ENCODE results near the gene COPS3.
"Not testable (repeated sequence)": the region's sequence is repeated elsewhere in the genome, so short reads cannot be mapped to it uniquely, and the experiment has no call there.

COPS3 gene

DNA sequence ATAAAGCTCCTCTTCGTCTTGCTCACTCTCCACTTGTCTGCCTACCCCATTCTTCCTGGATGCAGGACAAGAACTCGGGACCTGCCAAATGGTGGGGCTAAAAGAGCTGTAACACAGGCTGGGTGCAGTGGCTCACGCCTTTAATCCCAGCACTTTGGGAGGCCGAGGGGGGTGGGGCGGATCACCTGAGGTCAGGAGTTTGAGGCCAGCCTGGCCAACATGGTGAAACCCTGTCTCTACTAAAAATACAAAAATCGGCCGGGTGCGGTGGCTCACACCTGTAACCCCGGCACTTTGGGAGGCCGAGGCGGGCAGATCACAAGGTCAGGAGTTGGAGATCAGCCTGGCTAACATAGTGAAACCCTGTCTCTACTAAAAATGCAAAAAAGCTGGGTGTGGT is 20.6 kb upstream of the COPS3 start:
- DNase-seq: not testable (repeated sequence)

DNA sequence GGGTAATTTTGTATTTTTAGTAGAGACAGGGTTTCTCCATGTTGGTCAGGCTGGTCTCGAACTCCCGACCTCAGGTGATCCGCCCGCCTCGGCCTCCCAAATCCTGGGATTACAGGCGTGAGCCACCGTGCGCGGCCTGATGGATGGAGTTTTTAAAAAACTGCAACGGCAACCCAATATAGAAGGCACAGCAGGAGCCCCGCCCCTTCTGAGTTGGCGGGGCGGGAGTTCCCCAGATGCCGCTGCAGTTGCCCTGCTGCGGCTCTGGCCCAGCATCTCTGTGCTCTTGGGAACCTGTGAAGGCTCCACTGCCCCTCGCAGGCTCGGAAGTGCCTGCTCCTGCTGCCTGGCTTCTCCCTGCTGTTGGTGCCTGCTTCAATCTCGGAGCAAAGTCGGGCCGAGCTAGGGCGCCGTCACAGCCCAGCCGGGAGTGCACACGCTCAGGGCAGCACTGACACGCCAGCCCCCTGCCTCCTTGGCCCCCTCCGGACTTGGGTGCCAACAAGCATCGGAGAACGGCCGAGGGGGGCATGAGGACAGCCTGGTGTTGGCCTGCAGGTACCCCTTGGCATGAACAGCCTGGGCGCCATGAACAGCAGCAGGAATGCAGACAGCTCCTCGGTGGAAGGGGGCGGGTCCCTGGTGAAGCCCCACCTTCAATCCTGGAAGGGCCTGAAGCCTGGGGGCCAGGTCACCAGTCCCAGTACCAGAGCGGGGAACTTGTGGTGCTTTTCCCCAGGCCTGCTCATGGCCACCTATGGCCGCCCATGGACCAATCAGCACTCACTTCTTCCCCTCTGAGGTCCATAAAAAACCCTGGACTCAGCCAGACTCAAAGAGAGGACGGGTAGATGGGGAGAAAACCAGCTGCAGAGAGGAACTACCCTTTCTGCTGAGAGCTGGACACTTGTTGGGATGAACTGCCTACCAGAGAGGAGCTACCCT is 19.9 kb upstream of the COPS3 start:
- DNase-seq: no peak

DNA sequence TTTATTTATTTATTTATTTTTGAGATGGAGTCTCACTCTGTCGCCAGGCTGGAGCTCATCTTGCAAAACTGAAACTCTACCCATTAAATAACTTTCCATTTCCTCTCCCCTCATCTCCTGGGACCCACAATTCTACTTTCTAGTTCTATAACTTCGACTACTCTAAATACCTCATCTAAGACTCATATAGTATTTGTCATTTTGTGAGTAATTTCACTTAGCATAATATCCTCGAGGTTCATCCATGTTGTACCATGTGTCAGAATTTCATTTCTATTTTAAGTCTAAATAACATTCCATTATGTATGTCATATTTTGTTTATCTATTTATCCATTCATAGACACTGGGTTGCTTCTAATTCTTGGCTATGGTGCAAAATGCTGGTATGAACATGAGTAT is 17.1 kb upstream of the COPS3 start:
- no peak for DNase-seq

DNA sequence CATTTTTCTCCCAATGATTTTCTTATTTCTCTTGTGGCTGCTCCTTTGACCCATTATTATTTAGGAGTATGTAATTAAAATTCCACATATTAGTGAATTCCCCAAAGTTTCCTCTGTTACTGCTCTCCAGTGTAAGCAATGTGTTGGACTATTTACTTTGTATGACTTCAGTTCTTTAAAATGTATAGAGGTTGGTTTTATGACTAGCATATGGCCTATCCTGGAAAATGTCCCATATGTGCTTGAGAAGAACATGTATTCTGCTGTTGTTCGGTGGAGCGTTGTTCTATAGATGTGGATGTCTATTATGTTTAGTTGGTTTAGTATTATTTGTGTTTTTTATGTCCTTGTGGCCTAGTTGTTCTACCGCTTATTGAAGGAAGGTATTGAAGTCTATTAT is 16.2 kb upstream of the COPS3 start:
- DNase-seq: no peak

DNA sequence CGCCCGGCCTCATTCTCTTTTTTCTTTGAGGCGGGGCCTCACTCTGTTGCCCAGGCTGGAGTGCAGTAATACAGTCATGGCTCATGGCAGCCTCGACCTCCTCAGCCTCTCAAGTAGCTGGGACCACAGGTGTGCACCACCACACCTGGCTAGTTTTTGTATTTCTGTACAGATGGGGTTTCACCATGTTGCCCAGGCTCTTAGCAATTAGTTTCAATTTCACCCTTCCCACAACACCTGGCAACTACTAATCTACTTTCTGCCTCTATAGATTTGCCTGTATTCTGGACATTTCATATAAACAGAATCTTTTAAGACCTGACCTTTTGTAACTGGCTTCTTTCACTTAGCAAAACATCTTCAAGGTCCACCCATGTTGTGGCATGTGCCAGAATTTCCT is 14.1 kb upstream of the COPS3 start:
- no peak for DNase-seq

DNA sequence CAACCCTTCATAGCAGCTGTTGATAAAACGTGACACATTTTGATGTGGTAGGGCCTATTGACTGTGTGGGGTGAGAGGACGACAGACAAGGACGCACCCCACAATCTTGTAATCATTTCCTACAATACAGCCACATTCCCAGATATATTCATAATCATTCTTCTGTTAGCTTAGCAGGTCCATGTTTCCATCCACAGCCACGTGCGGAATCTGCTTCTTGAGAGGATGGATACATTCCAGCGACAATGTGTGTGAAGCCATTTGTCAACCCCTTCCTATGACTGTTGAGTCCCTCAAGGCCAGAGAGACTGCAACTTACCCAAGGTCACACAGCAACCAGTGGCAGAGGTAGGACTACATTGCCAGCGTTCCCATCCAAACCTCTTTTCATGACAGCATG is 8.7 kb upstream of the COPS3 start:
- no peak for DNase-seq

DNA sequence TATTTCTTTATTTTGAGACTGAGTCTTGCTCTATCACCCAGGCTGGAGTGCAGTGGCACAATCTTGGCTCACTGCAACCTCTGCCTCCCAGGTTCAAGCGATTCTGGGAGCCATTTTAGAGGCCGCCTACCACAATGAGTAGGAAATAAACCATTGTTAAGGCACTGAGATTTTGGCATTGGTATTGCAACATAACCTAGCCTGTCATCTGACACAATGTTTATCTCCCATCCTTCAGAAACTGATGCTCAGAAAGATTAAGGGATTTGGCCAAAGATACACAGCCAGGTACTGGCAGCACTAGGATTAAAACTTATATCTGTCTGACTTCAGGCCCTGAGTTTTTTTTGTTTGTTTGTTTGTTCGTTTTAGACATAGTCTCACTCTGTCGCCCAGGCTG is 8.0 kb upstream of the COPS3 start:
- no peak for DNase-seq

DNA sequence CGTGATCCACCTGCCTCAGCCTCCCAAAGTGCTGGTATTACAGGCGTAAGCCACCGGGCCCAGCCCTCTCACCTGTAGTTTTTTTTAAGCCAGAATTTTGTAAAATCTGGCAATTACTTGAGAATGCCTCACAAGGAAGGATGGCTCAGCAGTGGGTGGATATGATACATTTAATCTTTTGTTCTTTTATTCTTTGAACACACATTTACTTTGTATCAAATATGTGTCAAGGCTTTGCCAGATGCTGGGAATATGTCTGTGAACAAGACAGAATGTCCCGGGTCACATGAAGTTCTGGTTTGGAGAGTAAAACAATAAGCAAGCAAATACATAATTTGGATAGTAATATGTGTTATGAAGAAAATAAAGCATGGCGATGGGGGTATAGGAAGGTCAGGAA is 4.9 kb upstream of the COPS3 start:
- DNase-seq: no peak

DNA sequence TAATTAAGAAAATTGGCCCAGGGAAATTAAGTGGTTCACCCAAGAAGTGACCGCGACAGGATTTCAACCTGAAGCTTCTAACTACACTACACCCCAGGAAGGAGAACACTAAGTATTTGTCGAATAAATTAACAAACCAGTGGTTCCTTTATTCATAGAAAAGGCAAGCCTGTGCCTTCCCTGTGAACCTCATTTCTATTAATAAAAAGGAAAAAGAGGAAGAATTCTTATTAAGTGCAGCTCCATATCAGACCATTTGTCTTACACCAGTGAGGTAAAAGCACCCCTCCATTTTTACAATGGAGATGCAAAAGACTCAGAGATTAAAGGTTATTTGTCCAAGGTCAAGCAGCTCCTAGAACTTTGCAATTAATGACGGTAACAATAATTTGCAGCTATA is 1.7 kb downstream of the COPS3 start:
- DNase-seq: no peak

DNA sequence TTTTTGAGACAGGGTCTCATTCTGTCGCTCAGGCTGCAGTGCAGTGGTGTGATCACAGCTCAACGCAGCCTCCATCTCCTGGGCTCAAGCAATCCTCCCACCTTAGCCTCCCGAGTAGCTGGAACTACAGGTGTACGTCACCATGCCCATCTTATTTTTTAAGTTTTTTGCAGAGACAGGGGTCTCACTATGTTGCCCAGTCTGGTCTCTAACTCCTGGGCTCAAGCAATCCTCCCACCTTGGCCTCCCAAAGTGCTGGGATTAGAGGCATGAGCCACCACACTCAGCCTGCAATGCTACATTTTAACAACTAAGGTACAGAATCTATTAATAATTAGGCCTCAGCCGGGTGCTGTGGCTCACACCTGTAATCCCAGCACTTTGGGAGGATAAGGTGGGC is 3.6 kb downstream of the COPS3 start:
- not testable (repeated sequence) for DNase-seq

DNA sequence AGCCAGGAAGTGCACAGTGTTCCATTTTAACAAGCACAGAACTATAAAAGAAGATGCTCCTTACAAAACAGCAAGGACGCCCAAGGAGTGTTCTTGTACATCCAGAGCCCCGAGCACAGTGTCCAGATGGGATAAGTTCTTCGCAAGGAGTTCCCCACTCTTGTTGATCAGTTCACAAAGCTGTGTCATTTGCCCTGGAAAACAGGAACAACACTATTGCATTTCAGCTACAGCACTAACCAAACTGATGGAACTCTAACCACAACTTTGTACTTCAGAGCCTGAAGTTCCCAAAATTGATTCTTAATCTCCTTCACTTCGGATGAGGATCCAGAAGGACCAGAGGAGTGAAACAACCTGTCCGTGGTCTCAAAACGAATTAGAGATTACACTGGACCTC is 5.1 kb downstream of the COPS3 start:
- DNase-seq: no peak

DNA sequence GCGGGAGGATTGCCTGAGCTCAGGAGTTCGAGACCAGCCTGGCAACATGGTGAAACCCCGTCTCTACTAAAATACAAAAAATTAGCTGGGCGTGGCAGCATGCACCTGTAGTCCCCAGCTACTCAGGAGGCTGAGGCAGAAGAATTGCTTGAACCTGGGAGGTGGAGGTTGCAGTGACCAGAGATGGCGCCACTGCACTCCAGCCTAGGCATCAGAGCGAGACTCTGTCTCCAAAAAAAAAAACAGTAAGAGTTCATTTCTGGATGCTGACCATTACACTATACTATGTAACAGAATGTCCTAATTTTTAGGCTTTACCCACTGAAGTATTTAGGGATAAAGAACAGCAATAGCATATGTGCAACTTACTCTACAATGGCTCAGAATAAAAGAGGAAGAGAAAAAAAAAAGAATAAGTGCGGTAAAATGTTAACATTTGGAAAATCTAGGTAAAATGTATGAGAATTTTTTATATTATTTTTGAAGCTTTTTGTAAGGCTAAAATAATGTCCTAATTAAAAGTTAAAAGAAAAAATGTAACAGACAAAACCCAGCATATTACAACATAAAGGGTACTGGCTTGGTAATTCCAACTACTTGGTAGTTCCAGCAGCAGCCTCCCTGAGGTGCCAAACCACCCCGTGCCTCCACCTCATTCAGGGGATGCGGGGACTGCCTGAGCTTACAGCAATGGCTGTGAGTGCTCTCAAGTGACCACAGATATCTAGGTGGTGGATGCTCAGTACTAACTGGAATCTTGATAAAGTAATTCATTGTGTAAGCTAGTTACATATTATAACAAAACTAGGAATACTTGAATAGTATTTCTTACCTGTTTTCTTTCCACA is 10.9 kb downstream of the COPS3 start:
- DNase-seq: no peak

DNA sequence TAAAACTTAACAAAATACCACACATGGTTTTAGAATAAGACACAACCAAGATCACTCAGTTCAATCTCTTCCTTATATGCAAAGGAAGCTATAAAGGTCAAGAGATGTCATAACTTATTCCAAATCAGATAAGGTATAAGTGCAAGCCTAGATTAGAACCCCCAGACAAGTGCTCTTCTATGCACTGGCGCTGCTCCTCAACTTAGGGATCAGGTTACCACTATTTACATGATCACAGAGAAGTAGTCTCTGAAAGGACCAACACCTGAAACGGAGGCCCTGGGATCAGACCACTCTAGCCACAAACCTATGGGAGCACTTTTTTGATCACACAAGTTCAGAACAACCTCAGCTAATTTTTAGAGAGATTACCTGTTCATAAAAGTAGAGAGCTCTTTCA is 16.6 kb downstream of the COPS3 start:
- DNase-seq: no peak

DNA sequence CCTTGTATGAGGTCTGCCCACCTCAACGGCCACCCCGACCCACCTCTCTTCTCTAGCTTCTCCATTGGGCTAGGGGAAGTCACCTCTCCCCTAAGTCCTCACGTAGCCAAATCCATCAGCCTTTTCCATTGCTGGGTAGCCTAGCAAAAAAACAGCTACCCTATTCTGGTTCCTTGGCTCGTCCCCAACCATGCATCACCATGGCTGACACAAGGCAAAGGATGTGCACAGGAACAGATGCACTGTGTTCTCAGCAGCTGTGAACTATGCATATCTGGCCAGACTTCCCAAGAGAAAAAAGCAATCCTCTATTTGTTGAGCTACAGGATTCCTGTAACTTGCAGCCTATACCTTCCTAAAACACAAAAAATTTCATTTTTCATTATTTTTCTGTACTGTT is 22.0 kb downstream of the COPS3 start:
- DNase-seq: no peak

DNA sequence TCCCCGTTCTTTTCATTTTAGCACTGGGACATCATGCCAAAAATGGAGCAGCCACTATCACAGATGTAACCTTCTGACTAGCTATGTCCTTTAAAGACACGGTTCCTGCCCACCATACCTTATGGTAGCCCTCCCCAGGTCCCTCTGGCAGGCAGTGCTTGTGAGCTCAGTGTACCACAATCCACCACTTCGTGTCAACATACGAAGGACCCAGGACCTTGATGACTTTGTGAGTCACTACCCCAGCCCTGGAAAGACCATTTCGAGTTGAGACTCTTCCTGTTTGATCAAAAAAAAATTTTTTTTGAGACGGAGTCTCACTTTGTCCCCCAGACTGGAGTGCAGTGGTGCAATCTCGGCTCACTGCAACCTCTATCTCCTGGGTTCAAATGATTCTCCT is 23.0 kb downstream of the COPS3 start:
- no peak for DNase-seq

DNA sequence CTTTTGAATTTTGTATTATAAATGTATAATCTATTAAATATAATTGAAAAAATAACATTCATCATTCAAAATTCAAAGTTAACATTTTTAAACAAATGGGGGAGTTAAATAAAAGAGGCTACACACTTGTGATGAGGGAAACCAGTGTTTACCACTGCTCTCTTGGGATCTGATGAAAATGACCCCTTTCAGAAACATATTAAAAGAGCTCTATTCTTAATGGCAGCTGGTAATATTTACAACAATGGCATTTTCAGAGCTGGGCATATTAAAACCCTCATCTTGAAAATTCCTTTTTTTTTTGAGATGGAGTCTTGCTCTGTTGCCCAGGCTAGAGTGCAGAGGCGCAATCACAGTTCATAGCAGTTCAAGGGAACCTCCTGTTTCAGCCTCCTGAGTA is 24.7 kb downstream of the COPS3 start:
- no peak for DNase-seq

DNA sequence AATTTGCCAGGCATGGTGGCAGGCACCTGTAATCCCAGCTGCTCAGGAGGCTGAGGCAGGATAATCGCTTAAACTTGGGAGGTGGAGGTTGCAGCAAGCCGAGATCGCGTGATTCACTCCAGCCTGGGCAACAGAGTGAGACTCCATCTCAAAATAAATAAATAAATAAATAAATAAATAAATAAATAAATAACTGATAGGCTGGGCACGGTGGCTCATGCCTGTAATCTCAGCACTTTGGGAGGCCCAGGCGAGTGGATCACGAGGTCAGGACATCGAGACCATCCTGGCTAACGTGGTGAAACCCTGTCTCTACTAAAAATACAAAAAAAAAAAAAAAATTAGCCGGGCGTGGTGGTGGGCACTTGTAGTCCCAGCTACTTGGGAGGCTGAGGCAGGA is 25.4 kb downstream of the COPS3 start:
- not testable (repeated sequence) for DNase-seq

DNA sequence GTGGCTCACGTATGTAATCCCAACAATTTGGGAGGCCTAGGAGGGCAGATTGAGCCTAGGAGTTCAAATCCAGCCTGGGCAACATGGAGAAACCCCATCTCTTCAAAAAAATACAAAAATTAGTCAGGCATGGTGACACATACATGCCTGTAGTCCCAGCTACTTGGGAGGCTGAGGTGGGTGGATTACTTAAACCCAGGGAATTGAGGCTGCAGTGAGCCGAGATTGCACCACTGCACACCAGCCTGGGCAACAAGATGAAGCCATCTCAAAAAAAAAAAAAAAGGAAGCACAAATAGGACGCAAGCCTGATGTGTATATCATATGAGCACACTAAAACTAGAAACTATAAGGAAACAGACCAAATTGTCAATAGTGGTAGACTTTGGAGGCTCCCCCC is 27.0 kb downstream of the COPS3 start:
- no peak for DNase-seq

DNA sequence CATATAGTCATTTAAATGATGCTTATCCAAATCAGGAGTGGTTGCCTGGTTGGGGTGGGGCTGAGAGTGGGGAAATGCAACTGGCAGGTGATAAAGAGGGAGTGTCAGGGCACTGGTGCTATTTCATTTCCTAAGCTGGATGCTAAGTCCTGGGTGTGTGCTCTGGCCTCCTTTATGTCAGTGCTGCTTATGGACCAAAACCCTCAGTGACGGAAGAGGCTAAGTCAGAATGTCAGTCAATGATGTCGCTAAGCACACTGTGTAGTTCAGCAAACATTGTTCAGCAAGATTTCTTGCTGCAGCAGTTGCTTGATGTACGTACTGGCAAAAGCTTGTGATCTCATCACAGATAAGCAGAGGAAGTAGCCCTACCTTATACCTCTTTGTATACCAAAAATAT is 27.6 kb downstream of the COPS3 start:
- no peak for DNase-seq

DNA sequence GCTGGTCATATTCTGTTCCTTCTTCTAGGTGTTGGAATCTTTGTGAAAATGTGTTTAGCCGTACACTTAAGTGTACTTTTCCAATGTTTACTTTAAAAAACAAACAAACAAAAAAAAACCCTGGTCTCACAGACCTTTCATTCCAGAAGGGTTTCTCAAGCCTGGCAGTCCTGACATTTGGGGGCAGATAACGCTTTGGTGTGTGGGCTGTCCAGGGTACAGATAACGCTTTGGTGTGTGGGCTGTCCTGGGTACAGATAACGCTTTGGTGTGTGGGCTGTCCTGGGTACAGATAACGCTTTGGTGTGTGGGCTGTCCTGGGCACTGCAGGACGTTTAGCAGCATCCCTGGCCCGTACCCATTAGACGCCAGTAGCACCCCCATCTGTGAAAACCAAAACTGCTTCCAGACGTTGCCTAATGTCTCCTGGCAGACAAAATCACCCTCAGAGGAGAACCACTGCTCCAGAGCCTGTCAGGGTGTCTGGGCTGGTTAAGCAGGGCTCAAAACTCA is 28.8 kb downstream of the COPS3 start:
- no peak for DNase-seq

DNA sequence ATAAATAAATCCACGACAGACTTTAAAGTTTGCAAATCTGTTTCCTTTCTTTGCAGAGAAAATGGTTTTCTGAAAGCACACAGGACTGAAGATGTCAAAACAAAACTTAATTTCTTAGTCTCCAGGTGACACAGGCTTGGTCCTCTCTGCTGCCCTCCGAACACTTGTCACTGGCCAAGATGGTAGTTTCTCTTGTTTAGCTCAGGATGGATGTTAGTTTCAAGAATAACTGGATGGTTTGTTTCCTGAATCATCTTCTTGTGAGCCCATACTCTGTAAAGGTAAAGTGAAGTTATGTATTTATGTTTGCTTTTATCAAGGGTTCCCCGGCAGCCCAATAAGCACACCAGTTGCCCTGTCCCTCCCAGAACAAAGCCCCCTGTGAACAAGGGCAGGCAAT is 34.2 kb downstream of the COPS3 start:
- no peak for DNase-seq

DNA sequence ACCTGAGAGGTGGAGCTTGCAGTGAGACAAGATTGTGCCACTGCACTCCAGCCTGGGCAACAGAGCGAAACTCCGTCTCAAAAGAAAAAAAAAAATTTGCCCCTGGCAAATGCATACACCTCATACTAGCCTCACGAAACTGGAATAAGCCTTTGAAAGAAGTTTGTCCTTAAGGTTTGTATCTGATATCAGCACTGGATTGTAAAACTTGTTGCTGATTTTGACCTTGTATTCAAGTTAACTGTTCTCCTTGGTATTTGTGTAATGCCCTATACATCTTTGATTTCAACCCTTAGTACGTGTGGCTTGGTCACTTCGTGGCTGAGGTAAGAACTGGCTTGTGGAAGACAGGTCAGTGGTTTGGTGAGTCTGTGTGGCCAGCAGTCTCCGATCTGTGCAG is 37.9 kb downstream of the COPS3 start:
- no peak for DNase-seq

DNA sequence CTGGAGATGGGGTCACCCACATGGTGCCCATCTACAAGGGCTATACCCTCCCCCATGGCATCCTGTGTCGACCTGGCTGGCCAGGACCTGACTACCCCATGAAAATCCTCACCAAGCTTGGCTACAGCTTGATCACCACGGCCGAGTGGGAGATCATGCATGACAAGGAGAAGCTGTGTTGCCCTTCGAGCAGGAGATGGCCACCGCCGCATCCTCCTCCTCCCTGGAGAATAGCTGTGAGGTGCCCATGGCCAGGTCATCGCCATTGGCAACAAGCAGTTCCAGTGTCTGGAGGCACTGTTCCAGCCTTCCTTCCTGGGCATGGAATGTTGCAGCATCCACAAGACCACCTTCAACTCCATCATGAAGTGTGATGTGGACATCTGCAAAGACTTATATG is 38.8 kb downstream of the COPS3 start:
- no peak for DNase-seq

DNA sequence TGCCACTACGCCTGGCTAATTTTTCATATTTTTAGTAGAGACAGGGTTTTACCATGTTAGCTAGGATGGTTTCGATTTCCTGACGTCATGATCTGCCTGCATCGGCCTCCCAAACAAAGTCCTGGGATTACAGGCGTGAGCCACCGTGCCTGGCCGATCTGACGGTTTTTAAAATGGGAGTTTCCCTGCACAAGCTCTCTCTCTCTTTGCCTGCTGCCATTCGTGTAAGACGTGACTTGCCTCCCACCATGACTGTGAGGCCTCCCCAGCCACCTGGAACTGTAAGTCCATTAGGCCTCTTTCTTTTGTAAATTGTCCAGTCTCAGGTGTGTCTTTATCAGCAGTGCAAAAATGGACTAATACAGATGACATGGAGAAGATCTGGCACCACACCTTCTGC is 39.4 kb downstream of the COPS3 start:
- DNase-seq: no peak

Measured in SIG-M5 (cell line).